Measurements from ENCODE around the gene SMYD1. TPM values are rescaled to one million over a fixed set of nuclear protein-coding genes. Genes with fewer than 3 reads are reported as not detected.

Gene SMYD1
- total and polyA plus RNA-seq, 8 donors: 0.12 to 25.4 (median 10.5) TPM

DNA sequence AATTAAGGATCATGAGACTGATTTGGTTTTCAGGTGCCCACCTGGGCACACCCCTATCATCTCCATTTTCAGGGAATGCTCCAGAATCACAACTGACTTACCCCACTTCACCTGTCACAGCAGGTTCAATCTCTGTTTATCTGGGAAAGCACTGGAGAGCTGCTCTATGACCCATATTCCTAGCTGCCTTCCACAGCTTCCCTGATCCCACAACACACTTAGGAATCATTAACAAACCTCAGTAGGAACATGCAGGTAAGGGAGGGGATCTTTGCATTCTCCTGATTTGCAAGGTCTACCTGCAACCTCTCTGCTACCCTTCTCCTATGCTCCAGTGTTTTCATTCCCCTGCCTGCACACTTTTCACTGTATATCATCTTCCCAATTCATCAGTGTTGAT, 79.0 kb downstream of the SMYD1 start:
- H3K9me3 ChIP-seq: peaks cover 0 to 24% (median 23%) of the 10 kb centered on the region in 4 donors
- no peaks in the 10 kb centered on the region for H3K36me3 ChIP-seq
- TF ChIP-seq, protein P1, sequence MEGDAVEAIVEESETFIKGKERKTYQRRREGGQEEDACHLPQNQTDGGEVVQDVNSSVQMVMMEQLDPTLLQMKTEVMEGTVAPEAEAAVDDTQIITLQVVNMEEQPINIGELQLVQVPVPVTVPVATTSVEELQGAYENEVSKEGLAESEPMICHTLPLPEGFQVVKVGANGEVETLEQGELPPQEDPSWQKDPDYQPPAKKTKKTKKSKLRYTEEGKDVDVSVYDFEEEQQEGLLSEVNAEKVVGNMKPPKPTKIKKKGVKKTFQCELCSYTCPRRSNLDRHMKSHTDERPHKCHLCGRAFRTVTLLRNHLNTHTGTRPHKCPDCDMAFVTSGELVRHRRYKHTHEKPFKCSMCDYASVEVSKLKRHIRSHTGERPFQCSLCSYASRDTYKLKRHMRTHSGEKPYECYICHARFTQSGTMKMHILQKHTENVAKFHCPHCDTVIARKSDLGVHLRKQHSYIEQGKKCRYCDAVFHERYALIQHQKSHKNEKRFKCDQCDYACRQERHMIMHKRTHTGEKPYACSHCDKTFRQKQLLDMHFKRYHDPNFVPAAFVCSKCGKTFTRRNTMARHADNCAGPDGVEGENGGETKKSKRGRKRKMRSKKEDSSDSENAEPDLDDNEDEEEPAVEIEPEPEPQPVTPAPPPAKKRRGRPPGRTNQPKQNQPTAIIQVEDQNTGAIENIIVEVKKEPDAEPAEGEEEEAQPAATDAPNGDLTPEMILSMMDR (IDR thresholded peaks at IDR 0.05): no peak
- TF ChIP-seq POLR2AphosphoS5 (IDR thresholded peaks at IDR 0.05) (no peak), EP300 (IDR thresholded peaks at IDR 0.05) (no peak), POLR2A (IDR thresholded peaks at IDR 0.05) (no peak)
- no peak for DNase-seq
- no peaks in the 10 kb centered on the region for H3K27me3 ChIP-seq
- intact Hi-C loops (cut with DNase I; ENCODE audit: low total_unique reads): no loop called here
- no peaks in the 10 kb centered on the region for H3K4me1 ChIP-seq
- no peak overlapping the region for H3K4me3 ChIP-seq
- no peak overlapping the region for H3K27ac ChIP-seq

DNA sequence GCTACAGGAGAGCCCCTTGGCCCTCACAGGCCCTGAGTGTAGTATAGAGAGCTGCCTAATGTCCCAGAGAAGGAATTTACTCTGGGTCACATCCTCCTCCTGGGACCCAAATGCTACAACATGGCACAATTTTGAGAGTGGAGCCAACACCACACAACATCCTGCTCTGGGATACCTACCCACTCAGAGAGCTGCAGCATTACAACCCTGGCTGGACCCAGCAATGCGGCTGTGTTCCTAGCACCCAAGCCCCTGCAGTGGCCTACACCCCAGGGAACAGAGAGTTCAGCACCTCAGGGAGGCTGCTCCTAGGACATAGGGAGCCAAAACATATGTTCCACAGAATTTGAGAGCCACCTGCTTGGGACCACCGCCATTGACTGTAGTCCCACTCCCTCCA, 79.5 kb downstream of the SMYD1 start:
- Histone ChIP-seq H3K36me3 (no peaks in the 10 kb centered on the region), H3K27ac (no peak overlapping the region), H3K4me3 (no peak overlapping the region), H3K27me3 (no peaks in the 10 kb centered on the region), H3K9me3 (peaks cover 0 to 20% (median 19%) of the 10 kb centered on the region in 4 donors), H3K4me1 (no peaks in the 10 kb centered on the region)
- no peak for DNase-seq
- intact Hi-C loops (cut with DNase I; ENCODE audit: low total_unique reads): no loop called here
- no peak for TF ChIP-seq EP300 (IDR thresholded peaks at IDR 0.05)
- TF ChIP-seq POLR2A (IDR thresholded peaks at IDR 0.05): no peak
- TF ChIP-seq POLR2AphosphoS5 (IDR thresholded peaks at IDR 0.05): no peak
- TF ChIP-seq, protein P1 (IDR thresholded peaks at IDR 0.05): no peak
- 71 to 100% (median 93%) methylated on average over 1 to 2 of the region's 2 CpGs for WGBS, 5 donors

DNA sequence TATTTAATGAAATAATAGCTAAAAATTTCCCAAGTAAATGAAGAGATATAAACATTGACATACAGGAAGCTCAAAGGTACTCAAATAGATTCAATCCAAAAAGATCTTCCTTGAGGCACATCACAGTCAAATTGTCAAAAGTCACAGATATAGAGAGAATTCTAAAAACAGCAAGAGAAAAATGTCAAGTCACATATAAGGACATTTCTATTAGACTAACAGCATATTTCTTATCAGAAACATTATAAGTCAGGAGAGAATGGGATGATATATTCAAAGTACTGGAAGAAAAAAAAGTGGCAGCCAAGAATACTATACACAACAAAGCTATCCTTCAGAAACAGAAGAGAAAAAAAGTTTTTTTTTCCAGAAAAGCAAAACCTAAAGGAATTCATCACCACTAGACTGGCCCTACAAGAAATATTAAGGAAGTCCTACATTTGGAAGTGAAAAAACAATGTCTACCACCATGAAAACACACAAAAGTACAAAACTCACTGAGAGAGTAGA, 81.4 kb downstream of the SMYD1 start:
- DNase-seq: no peak
- H3K4me1 ChIP-seq: no peaks in the 10 kb centered on the region
- no peaks in the 10 kb centered on the region for H3K36me3 ChIP-seq
- TF ChIP-seq POLR2AphosphoS5 (IDR thresholded peaks at IDR 0.05) (no peak), EP300 (IDR thresholded peaks at IDR 0.05) (no peak), POLR2A (IDR thresholded peaks at IDR 0.05) (no peak)
- TF ChIP-seq, protein P1 (IDR thresholded peaks at IDR 0.05): no peak
- no peaks in the 10 kb centered on the region for H3K27me3 ChIP-seq
- no peak overlapping the region for H3K27ac ChIP-seq
- peaks cover 0 to 29% (median 11%) of the 10 kb centered on the region in 4 donors for H3K9me3 ChIP-seq
- no peak overlapping the region for H3K4me3 ChIP-seq
- intact Hi-C loops (cut with DNase I; ENCODE audit: low total_unique reads): no loop called here

DNA sequence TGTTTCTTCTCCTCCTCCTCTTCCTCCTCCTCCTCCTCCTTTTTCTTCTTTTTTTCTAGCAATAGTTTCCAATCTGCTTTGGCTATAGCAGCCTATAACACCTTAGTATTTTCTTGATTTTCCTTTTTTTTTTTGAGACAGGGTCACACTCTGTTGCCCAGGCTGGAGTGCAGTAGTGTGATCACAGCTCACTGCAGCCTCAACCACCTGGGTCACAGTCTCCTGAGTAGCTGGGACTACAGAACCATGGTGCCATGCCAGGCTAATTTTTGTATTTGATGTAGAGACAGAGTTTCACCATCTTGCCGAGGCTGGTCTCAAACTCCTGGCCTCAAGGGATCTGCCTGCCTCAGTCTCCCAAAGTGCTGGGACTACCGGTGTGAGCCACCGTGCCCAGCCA, 91.9 kb downstream of the SMYD1 start:
- Histone ChIP-seq H3K27ac (no peak overlapping the region), H3K36me3 (no peaks in the 10 kb centered on the region), H3K4me1 (peaks cover 0 to 13% (median 3%) of the 10 kb centered on the region in 4 donors), H3K9me3 (no peaks in the 10 kb centered on the region), H3K4me3 (no peak overlapping the region), H3K27me3 (no peaks in the 10 kb centered on the region)
- TF ChIP-seq POLR2AphosphoS5 (IDR thresholded peaks at IDR 0.05) (no peak), EP300 (IDR thresholded peaks at IDR 0.05) (no peak), POLR2A (IDR thresholded peaks at IDR 0.05) (no peak)
- TF ChIP-seq, protein P1 (IDR thresholded peaks at IDR 0.05): no peak
- no peak for DNase-seq
- 52 to 85% (median 84%) methylated on average over 3 of the region's 3 CpGs for WGBS, 5 donors
- intact Hi-C loops (cut with DNase I; ENCODE audit: low total_unique reads): no loop called here

Measured in stomach (tissue), 9 donors.